ENCODE results near the gene MEIS1. TPM values are rescaled to one million over a fixed set of nuclear protein-coding genes. Genes with fewer than 3 reads are reported as not detected.

MEIS1 gene
- total and polyA plus RNA-seq, 2 experiments from 2014 or later: 0.16 to 0.28 TPM

- Histone ChIP-seq H3K27me3 (ENCODE audit: insufficient read depth) (no peaks in the 10 kb centered on the region), H3K4me1 (ENCODE audit: insufficient read depth) (peaks cover 10% of the 10 kb centered on the region), H3K4me3 (no peak overlapping the region), H2AFZ (no peak overlapping the region), H3K36me3 (ENCODE audit: insufficient read depth) (no peaks in the 10 kb centered on the region), H3K79me2 (replicated peaks; ENCODE audit: insufficient read depth) (no peaks in the 10 kb centered on the region), H3K27ac (ENCODE audit: low read depth) (no peak overlapping the region), H3K9me2 (ENCODE audit: insufficient read depth) (peaks cover 4% of the 10 kb centered on the region; the same call in 1 of the 2 replicates), H4K20me1 (replicated peaks; ENCODE audit: insufficient read depth) (no peaks in the 10 kb centered on the region), H3K4me2 (no peak overlapping the region), H3F3A (replicated peaks; ENCODE audit: low read depth) (no peaks in the 10 kb centered on the region)
- H3K4me3 Mint-ChIP-seq: no peak overlapping the region
- TF ChIP-seq JUNB (IDR thresholded peaks at IDR 0.05; ENCODE audit: unreplicated experiment): no peak
- TF ChIP-seq POLR2AphosphoS5 (IDR thresholded peaks at IDR 0.05; ENCODE audit: low read depth): no peak
- TF ChIP-seq ZNF331 (CRISPR knock-in tag; IDR thresholded peaks at IDR 0.05; ENCODE audit: low read depth): no peak
- TF ChIP-seq ETS1 (IDR thresholded peaks at IDR 0.05): no peak
- no peak for TF ChIP-seq EZH2 (IDR thresholded peaks at IDR 0.05; ENCODE audit: low read depth, unreplicated experiment)
- TF ChIP-seq CTCF (conservative IDR thresholded peaks at IDR 0.05; ENCODE audit: low read depth in 2 of 2): no peak
- no peak for TF ChIP-seq ZNF114 (CRISPR knock-in tag; IDR thresholded peaks at IDR 0.05)
- TF ChIP-seq ZNF462 (CRISPR knock-in tag; IDR thresholded peaks at IDR 0.05): no peak
- TF ChIP-seq NANOG (IDR thresholded peaks at IDR 0.05; ENCODE audit: borderline replicate concordance): no peak
- no peak for TF ChIP-seq STAT1 (IDR thresholded peaks at IDR 0.05; ENCODE audit: unreplicated experiment)
- TF ChIP-seq REST (IDR thresholded peaks at IDR 0.05; ENCODE audit: unreplicated experiment): no peak
- no peak for TF ChIP-seq EZH2phosphoT487 (IDR thresholded peaks at IDR 0.05; ENCODE audit: unreplicated experiment)
- ATAC-seq (no peak), DNase-seq (ENCODE audit: low spot score) (no peak)
- H3K9me3 Mint-ChIP-seq: no peaks in the 10 kb centered on the region
- peaks cover 4% of the 10 kb centered on the region for H3K27me3 Mint-ChIP-seq (ENCODE audit: insufficient read depth, low read depth, poor library complexity)
- no peaks in the 10 kb centered on the region for H3K36me3 Mint-ChIP-seq (ENCODE audit: low read depth)
- H3K27ac Mint-ChIP-seq: no peak overlapping the region
- H3K4me1 Mint-ChIP-seq: peaks cover 16% of the 10 kb centered on the region
Measured at GRCh38 chr2:66478299-66478698, 43.4 kb downstream of the MEIS1 start.
